ENCODE measurements around the gene PCSK5.
A peak's percentile ranks its signal among the peaks of the same experiment; 100 is the strongest.
"Not testable (repeated sequence)": the region's sequence is repeated elsewhere in the genome, so short reads cannot be mapped to it uniquely, and the experiment has no call there.

Gene PCSK5

DNA sequence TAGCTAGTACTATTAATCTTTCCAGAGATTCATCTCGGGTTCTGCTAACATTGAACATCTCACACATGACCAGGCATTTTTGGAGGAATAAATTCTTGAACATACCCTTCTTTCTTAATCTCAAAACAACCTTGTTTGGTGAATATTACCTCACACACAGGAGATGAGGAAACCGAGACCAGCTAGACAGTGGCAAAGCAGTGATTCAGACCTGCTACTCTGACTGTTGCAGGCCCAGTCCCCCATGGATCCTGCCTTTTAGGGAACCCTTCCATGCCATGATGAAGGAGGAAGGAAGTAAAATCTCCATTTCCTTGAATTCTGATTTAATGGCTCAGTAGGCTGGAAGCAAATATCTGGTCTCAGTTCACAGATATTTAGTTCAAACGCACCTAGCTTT, 2.6 kb downstream of the PCSK5 start:
- TF ChIP-seq Cebpa-rat (IDR thresholded peaks at IDR 0.05), result no peak
- H3K4me2 ChIP-seq, result peak overlapping the region; percentile 95 to 100 (median 99); a peak in 18 of 22 replicates
- peaks cover 22 to 32% (median 27%) of the 10 kb centered on the region in 10 experiments for H3K4me1 ChIP-seq
- H3K4me3 ChIP-seq, result peak overlapping the region in 5 of 10 experiments; percentile 72 to 89 (median 84); a peak in 3 of 20 replicates
- no peaks in the 10 kb centered on the region for H3K9me3 ChIP-seq (replicated peaks in 1 of 11)
- no peaks in the 10 kb centered on the region for H3K36me3 ChIP-seq
- H4K20me1 ChIP-seq, result peaks cover 0 to 22% (median 16%) of the 10 kb centered on the region in 11 experiments; a peak in 16 of 22 replicates
- H3K9ac ChIP-seq, result no peak overlapping the region
- no peak overlapping the region for H3K27ac ChIP-seq
- peaks cover 42 to 50% (median 44%) of the 10 kb centered on the region in 11 experiments for H3K27me3 ChIP-seq

DNA sequence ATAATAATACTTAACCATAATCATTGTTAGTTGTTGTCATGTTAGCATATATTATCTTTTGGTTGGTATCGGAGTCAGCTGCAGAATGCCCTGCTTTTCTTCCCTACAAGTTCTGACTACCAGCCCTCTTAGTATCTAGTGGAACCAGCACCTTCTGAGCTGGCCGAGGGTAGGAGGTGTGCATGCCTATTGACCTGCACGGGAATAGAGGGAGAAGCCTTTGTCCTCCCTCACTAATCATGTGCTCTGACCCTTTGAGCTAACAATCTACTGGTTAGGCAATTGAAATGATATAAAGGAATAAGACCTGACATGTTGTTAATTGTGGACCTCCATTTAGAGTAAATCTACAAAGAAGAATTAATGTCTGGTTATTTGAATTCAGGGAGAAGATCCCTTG, 4.1 kb downstream of the PCSK5 start:
- no peaks in the 10 kb centered on the region for H3K36me3 ChIP-seq
- no peaks in the 10 kb centered on the region for H3K9me3 ChIP-seq (replicated peaks in 1 of 11)
- peaks cover 16 to 27% (median 23%) of the 10 kb centered on the region in 10 experiments for H3K4me1 ChIP-seq
- no peak overlapping the region for H3K4me2 ChIP-seq
- H3K27me3 ChIP-seq, result peaks cover 42 to 50% (median 44%) of the 10 kb centered on the region in 11 experiments
- no peak overlapping the region for H3K4me3 ChIP-seq
- no peak for TF ChIP-seq Cebpa-rat (IDR thresholded peaks at IDR 0.05)
- H3K27ac ChIP-seq, result no peak overlapping the region
- H3K9ac ChIP-seq, result no peak overlapping the region
- peaks cover 0 to 22% (median 16%) of the 10 kb centered on the region in 11 experiments; a peak in 16 of 22 replicates for H4K20me1 ChIP-seq

DNA sequence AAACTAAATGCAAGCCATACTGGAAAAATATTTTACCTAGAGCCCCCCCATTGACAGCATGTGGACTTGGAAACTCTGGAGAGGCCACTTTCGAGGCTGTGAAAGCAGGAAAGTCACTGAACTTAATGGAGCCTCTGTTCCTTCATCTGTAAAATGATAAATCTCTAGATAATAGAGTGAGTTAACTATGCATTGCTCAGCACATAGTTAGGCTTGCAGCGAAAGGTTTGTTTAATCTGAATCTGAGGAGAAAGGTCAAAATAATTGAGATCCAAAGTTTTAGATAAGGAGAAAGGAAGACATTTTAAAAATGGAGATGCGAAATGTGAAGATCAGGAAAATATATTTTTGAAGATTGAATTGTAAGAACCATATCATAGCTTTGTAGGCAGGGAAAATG, 4.6 kb downstream of the PCSK5 start:
- no peak overlapping the region for H3K27ac ChIP-seq
- H3K27me3 ChIP-seq, result peaks cover 42 to 50% (median 44%) of the 10 kb centered on the region in 11 experiments
- TF ChIP-seq Cebpa-rat (IDR thresholded peaks at IDR 0.05), result no peak
- no peaks in the 10 kb centered on the region for H3K9me3 ChIP-seq (replicated peaks in 1 of 11)
- H3K4me3 ChIP-seq, result no peak overlapping the region
- peaks cover 0 to 22% (median 16%) of the 10 kb centered on the region in 11 experiments; a peak in 16 of 22 replicates for H4K20me1 ChIP-seq
- peaks cover 15 to 23% (median 19%) of the 10 kb centered on the region in 10 experiments; a peak in 19 of 20 replicates for H3K4me1 ChIP-seq
- H3K36me3 ChIP-seq, result no peaks in the 10 kb centered on the region
- no peak overlapping the region for H3K9ac ChIP-seq
- no peak overlapping the region for H3K4me2 ChIP-seq

DNA sequence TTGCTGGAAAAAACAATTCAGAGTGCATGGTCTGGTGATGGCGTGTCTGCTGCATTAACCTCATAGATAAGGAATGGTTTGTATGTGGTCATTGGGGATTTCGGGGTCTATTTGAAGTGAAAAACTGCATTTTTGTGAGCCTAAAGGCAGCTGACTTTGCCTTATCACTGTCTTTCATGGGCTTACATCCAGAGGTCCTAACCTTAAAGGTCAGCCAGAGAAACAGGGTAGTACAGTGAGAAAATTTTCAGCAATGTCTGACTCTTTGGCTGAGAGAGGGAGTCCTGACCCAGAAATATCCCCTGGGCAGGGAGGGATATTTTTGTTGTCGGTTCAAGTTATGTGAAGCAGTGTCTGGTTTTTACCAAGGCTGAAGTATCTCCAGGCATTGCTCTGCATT, 5.7 kb downstream of the PCSK5 start:
- no peak for TF ChIP-seq Cebpa-rat (IDR thresholded peaks at IDR 0.05)
- Histone ChIP-seq H3K4me3 (no peak overlapping the region), H3K4me1 (peaks cover 15 to 22% (median 19%) of the 10 kb centered on the region in 10 experiments; a peak in 19 of 20 replicates), H4K20me1 (peaks cover 0 to 20% (median 15%) of the 10 kb centered on the region in 11 experiments; a peak in 16 of 22 replicates), H3K4me2 (no peak overlapping the region), H3K36me3 (no peaks in the 10 kb centered on the region), H3K27me3 (peaks cover 38 to 46% (median 40%) of the 10 kb centered on the region in 11 experiments), H3K27ac (no peak overlapping the region), H3K9me3 (replicated peaks in 1 of 11) (no peaks in the 10 kb centered on the region), H3K9ac (no peak overlapping the region)

DNA sequence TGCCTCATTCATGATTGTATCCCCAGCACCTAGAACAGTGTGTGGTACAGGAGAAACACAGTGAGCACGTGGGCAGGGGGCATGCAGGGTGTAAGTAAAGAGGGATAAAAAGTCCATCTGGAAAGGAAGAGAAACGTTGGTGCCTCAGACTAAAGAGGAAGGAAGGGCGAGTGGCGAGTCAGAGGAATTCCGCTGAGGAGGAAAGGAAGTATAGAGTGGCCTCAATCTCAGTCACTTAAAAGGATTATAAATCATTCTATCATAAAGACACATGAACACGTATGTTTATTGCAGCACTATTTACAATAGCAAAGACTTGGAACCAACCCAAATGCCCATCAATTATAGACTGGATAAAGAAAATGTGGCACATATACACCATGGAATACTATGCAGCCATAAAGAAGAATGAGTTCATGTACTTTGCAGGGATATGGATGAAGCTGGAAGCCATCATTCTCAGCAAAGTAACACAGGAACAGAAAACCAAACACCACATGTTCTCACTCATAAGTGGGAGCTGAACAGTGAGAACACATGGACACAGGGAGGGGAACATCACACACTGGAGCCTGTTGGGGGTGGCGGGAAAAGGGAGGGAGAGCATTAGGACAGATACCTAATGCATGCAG, 10.5 kb downstream of the PCSK5 start:
- H3K9ac ChIP-seq; H3K9me3 ChIP-seq (replicated peaks in 1 of 11); H3K36me3 ChIP-seq; H3K27me3 ChIP-seq; H3K4me2 ChIP-seq; H3K27ac ChIP-seq; H3K4me1 ChIP-seq; H4K20me1 ChIP-seq; H3K4me3 ChIP-seq: not testable (repeated sequence)

DNA sequence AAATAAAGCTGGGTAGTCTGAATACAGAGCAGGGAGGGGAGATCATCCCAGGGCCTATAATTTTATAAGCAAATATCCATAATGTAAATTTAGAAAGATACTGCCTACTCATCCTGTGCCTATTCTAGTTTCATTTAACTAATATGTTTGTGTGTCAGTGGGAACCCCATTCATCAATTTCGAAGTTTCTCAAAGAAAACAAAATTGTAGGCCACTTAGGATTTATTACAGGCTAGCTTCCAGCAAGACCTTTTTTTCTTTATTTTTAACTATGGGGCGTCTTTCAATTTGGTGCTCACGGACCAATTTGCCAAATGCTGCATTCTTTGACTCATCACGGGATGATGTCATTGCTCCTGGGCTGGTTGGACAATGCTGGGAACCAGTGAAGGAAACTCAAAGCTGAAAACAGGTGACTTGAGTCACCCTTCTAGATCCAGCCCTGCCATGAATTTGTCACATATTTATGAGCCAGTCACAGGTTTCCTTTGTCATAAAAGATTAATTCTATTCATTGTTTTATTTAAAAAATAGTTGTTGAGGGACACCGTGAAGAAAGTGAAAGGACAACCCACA, 13.4 kb downstream of the PCSK5 start:
- H3K27ac ChIP-seq, result no peak overlapping the region
- H3K9ac ChIP-seq, result no peak overlapping the region
- no peak overlapping the region for H3K4me3 ChIP-seq
- no peaks in the 10 kb centered on the region for H4K20me1 ChIP-seq
- H3K4me1 ChIP-seq, result no peaks in the 10 kb centered on the region
- no peaks in the 10 kb centered on the region for H3K27me3 ChIP-seq
- TF ChIP-seq Cebpa-rat (IDR thresholded peaks at IDR 0.05), result no peak
- no peaks in the 10 kb centered on the region for H3K36me3 ChIP-seq
- no peak overlapping the region for H3K4me2 ChIP-seq
- H3K9me3 ChIP-seq (replicated peaks in 1 of 11), result no peaks in the 10 kb centered on the region; a peak in 1 of 22 replicates

DNA sequence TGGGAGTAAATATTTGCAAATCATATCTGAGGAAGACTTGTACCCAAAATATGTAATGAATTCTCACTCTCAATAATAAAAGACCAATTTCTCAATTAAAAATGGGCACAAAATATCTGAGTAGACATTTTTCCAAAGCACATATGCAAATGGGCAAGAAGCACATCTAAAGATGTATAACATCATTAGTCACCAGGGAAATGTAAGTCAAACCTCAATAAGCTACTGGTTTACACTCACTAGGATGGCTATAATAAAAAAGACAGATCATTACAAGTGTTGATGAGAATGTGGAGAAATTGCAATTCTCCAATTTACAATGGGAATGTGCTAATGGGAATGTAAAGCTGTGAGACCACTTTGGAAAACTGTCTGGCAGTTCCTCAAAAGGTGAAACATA, 13.9 kb downstream of the PCSK5 start:
- H3K4me2 ChIP-seq, result no peak overlapping the region
- H3K4me3 ChIP-seq, result no peak overlapping the region
- H3K27me3 ChIP-seq, result no peaks in the 10 kb centered on the region
- no peaks in the 10 kb centered on the region for H3K36me3 ChIP-seq
- H3K9ac ChIP-seq, result no peak overlapping the region
- no peak overlapping the region for H3K27ac ChIP-seq
- no peaks in the 10 kb centered on the region for H3K4me1 ChIP-seq
- no peaks in the 10 kb centered on the region; a peak in 1 of 22 replicates for H3K9me3 ChIP-seq (replicated peaks in 1 of 11)
- H4K20me1 ChIP-seq, result no peaks in the 10 kb centered on the region
- TF ChIP-seq Cebpa-rat (IDR thresholded peaks at IDR 0.05), result no peak

DNA sequence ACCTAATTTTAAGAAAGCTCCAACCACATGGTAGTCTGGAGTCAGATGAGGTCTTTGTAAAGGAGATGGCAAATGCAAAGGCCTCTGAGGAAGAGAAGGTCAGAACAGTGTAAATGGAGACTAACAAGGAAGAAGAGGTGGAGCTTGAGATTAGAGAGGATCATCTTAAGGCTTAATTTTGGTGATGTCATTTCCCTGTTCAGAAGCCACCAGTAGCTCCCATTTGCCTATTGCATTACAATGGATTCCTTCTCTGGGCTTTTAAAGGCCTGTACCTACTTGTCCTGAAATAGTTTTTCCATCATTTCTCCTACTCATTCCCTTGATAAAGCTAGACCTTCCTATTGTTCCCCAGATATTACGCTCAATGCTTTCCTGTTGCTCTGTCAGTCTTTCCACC, 16.1 kb downstream of the PCSK5 start:
- no peak for TF ChIP-seq Cebpa-rat (IDR thresholded peaks at IDR 0.05)
- H3K9me3 ChIP-seq (replicated peaks in 1 of 11), result no peaks in the 10 kb centered on the region; a peak in 1 of 22 replicates
- no peak overlapping the region for H3K27ac ChIP-seq
- no peak overlapping the region for H3K9ac ChIP-seq
- H3K4me3 ChIP-seq, result no peak overlapping the region
- H3K27me3 ChIP-seq, result no peaks in the 10 kb centered on the region
- H4K20me1 ChIP-seq, result no peaks in the 10 kb centered on the region
- H3K36me3 ChIP-seq, result no peaks in the 10 kb centered on the region
- no peaks in the 10 kb centered on the region for H3K4me1 ChIP-seq
- H3K4me2 ChIP-seq, result no peak overlapping the region

DNA sequence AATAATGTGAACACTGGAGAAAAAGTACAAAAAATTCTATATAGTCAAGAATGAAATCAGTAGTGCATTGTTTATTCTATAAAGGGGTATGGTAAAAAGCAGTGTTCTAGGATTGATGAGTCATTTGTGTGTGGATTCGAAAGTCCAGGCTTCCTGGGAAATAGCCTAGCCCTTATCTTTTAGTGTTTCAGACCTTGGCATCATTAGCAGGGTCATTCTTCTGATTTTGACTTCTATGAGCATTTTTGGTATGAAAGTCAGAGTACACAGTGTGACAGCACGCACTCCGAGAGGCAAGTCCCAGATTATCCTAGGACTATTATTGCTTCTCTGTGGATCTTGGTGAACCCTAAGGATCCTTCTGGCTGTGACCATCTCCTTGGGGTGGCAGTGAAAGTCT, 16.9 kb downstream of the PCSK5 start:
- H4K20me1 ChIP-seq, result no peaks in the 10 kb centered on the region
- H3K36me3 ChIP-seq, result no peaks in the 10 kb centered on the region
- H3K4me2 ChIP-seq, result no peak overlapping the region
- no peak overlapping the region for H3K27ac ChIP-seq
- H3K27me3 ChIP-seq, result no peaks in the 10 kb centered on the region
- no peak for TF ChIP-seq Cebpa-rat (IDR thresholded peaks at IDR 0.05)
- no peak overlapping the region for H3K4me3 ChIP-seq
- H3K9me3 ChIP-seq (replicated peaks in 1 of 11), result no peaks in the 10 kb centered on the region; a peak in 1 of 22 replicates
- H3K9ac ChIP-seq, result no peak overlapping the region
- H3K4me1 ChIP-seq, result no peaks in the 10 kb centered on the region

DNA sequence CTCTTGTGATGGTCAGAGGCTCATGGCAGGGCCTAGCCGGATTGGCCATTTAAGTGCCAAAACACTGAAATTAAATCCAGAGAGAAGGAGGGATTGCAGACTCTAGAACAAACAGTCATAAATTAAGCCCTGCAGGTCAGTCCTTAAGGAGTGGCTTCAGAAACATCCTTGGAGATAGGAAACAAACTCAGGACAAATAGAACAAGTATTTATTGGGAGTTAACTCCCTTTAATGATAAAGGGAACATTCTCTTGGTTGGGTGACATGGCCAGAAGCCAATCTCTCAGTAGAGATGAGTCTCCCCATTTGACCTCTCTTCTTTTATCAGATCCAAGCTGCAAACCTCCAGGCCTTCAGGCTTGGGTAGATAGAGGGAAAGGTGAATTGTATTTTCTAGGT, 17.4 kb downstream of the PCSK5 start:
- H3K9me3 ChIP-seq (replicated peaks in 1 of 11), result no peaks in the 10 kb centered on the region; a peak in 1 of 22 replicates
- no peaks in the 10 kb centered on the region for H3K4me1 ChIP-seq
- H3K4me2 ChIP-seq, result no peak overlapping the region
- no peak overlapping the region for H3K9ac ChIP-seq
- no peak for TF ChIP-seq Cebpa-rat (IDR thresholded peaks at IDR 0.05)
- H4K20me1 ChIP-seq, result no peaks in the 10 kb centered on the region
- no peak overlapping the region for H3K27ac ChIP-seq
- H3K4me3 ChIP-seq, result no peak overlapping the region
- no peaks in the 10 kb centered on the region for H3K27me3 ChIP-seq
- H3K36me3 ChIP-seq, result no peaks in the 10 kb centered on the region
